Stimulated activated CD4-positive, alpha-beta T cell treated with anti-CD3 and anti-CD28 coated beads, TNF-alpha, amount 100 ng/mL, for 4 hours (primary cell): ENCODE data around the gene SRP19.
A peak's percentile ranks its signal among the peaks of the same experiment; 100 is the strongest.
"Not testable (repeated sequence)": the region's sequence is repeated elsewhere in the genome, so short reads cannot be mapped to it uniquely, and the experiment has no call there.

ENCODE experiments used
- DNase-seq, 3 experiments: peaks; one replicate each; pipeline ENCODE4 v3.0.0-alpha.2; 2020; ENCODE audit warnings: low read depth in 3 of 3

SRP19 gene

DNA sequence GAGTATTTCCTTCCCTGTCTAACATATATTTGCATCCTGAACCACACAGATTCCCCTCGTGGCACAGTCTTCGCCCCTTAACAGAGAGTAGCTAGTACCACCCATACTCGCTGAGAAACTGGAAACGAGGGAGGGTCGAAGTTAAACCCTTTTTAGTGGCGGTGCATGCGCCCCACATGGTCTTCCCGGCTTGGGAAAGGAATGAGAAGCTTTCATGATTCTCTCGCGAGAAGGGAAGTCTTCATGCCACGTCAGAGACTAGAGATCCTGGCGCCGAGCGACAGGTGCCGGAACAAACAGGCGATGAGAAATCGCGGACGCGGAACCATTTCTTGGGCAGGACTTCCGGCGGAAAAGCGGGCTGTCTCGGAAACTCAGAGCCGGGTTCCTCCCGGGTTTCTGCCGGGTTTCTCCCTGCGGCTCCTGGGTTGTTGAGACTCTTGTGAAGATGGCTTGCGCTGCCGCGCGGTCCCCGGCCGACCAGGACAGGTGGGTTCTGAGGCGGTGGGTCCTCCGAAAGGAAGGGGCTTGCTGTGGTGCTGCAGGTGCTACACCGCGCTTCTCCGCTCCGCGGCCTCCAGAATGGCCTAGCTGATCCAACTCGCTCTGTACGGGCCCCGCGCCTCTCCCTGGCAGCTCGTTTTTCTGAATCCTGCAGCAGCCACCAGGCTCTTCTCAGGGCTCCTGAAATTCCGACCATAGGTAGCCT lies at the start of gene SRP19:
Gene SRP19, plus strand, starts transcription at position 359 of the 709 bp plus-strand sequence. Its CDS starts 90 bp downstream, at position 449.
- DNase-seq = peak; percentile 75 to 80 (median 80)

DNA sequence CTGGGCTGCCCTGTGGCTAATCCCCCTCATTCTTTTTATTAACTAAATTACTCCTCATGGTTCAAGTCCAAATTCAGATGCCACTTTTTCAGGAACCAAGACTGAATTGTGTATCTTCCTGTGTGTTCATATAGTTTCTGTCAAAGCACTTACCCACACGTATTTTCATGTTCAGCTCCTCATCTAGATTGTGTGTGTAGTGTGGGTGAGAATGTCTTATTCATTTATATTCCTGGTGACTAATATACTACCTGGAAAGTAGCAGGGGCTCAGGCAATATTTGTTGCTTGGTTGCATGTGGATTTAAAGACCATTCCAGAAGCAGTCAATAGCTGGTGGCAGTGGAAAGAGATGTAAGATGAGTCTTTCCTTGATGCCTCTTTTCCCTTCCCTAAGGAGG lies 48.5 kb upstream of the SRP19 start:
- no peak for DNase-seq

DNA sequence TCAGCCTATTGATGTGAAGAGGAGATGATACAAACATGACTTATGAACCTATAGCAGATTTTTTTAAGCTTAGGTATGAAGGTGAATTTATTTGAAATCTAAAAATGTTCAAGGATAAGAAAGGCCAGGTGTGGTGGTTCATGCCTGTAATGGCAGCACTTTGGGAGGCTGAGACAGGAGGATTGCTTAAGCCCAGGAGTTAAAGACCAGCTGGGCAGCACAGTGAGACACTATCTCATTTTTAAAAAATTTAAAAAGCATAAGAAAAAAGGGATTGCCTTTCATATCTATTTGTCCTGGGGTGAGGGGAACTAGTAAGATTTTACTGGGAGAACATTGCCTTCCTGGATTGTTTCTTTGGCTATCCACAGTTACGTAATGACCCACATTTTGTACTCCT lies 40.8 kb upstream of the SRP19 start:
- no peak for DNase-seq

DNA sequence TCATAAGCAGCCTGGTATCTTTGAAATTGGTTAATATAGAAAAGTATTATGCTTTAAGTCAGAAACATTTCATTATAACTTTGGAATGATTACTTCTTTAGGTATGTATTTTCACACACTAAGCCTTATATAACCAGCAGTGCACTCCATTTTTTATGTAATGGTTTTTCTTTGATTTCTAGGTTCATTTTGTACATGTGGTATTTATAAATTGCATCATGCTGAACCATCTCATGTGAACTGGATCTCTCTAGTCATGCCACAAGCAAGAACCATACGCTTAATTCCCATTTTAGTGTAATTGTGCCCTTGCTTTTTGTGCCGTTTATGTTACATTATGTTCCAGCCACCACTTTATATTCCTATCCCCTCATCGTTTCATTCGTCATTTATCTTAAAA lies 38.6 kb upstream of the SRP19 start:
- DNase-seq = no peak

DNA sequence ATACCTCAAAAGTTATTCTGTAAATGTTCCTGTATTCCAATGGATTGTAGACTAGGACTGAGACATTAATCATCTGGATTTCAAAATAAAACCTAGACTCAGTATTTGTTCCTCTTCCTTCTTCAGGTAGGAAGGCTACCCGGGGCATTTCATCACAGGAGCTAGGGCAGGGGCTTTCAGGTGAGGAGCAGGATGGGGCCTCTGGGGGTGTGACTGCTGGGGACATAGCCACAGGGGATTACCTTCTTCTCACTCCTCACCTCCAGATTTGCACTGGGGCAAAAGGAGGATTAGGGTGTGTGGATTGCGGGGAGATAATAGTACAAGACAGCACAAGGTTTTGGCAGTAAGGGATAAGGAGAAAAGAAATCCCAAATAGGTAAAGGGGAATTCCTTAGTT lies 37.9 kb upstream of the SRP19 start:
- DNase-seq = no peak

DNA sequence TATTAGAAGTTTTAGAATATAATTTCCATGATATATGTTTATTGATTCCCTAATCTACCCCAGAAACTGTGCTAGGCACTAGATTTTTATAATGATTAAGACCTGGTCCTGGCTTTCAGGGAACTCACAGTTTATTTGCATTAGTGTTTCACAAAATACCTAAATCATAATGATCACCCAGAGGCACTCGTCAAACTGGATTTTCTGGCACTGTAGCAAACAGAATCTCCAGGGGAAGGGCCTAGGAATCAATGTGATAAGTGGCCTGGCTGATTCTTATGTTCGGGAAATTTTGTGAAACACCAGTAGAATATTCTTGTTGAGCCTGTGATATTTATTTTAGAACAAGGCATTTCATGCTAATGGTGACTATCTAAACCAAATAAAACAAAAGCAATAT lies 37.4 kb upstream of the SRP19 start:
- DNase-seq = no peak

DNA sequence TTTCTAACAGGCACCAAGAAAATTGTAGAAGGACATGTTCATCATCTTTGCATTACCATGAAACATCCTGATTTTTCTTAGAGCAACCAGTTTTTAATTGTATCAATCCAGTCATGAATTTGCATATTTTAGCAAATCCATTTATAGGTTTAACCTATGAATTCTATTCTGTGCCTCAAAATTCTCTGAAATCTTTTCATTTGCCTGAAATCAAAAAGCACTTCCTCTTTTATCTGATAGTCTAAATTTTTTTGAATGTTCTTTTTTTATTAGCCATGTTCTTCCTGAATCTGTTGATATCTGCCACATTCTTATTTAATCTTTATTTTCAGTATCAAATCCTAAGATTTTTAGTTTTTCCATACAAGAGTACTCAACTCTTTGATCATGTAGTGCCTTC lies 36.9 kb upstream of the SRP19 start:
- no peak for DNase-seq

DNA sequence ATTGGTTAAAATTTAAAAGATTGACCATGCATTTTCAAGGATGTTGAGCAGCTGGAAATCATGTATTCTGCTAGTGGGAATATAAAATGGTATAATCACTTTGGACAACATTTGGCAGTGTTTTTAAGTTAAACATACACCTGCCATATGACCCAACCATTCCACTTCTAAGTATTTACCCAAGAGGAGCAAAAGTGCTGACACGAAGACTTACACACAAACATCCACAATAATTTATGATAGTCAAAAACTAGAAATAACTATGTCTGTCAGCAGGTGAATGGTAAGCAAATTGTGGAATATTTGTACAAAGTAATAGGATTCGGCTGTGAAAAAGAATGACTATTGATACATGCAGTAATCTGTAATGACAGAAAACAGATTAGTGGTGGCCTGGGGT lies 30.7 kb upstream of the SRP19 start:
- DNase-seq = no peak

DNA sequence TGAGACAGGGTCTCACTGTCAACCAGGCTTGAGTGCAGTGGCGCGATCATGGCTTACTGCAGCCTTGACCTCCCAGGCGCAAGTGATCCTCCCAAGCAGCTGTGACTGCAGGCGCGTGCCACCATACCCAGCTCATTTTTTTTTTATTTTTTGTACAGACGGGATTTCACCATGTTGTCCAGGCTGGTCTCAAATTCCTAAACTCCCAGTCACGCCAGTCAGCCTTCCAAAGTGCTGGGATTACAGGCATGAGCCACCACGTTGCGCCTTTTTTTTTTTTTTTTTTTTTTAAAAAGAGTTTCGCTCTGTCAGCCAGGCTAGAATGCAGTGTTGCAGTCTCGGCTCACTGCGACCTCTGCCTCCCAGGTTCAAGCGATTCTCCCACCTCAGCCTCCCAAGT lies 27.1 kb upstream of the SRP19 start:
- no peak for DNase-seq

DNA sequence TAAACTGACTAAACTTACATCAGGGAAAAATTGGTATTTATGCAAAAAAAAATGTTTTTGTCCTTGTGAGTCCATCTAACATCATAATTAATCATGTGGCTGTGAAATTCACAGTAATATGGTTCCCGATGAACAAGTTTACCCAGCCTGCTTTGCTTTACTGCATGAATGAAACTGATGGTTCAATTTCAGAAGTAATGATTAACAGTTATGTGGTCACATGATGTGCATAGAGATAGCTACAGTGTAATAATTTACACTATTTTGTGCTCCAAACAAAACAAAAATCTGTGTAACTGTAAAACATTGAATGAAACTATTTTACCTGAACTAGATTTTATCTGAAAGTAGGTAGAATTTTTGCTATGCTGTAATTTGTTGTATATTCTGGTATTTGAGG lies 16.6 kb upstream of the SRP19 start:
- no peak for DNase-seq

DNA sequence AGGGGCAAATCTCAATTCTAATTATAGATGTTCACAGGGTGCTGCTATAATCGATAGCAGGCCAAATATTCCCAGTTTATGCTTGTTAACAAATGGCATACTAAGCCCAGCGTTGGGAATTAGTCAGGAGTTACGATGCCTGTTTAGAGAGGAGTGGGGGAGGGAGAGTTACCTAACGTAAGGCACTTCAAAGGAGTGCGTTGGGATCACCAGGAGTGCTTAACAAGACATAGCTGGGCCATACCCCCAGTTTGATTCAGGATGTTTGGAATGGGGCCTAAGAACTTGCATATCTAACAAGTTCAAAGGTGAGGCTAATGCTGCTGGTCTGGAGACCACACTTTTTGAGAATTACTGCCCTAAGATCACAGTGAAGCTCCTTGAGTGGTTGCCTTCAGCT lies 14.5 kb upstream of the SRP19 start:
- no peak for DNase-seq

DNA sequence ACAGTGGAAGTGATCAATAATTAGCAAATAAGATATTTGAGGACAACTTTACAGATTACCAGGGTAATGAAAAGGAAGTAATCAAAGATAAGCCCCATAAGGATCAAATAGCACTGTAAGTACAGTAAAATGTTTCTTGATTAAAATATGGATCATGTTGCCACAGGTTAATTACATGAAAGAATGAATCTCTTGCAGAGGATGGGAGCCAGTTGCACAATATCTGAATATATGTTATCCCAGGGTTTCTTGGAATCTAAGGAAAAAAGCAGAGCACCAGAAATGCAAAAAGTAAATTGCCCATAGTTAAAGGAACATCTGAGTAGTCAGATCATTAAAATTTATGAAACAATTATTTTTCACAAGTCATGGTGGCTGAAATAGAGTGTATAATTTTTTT lies 13.8 kb upstream of the SRP19 start:
- DNase-seq = no peak

DNA sequence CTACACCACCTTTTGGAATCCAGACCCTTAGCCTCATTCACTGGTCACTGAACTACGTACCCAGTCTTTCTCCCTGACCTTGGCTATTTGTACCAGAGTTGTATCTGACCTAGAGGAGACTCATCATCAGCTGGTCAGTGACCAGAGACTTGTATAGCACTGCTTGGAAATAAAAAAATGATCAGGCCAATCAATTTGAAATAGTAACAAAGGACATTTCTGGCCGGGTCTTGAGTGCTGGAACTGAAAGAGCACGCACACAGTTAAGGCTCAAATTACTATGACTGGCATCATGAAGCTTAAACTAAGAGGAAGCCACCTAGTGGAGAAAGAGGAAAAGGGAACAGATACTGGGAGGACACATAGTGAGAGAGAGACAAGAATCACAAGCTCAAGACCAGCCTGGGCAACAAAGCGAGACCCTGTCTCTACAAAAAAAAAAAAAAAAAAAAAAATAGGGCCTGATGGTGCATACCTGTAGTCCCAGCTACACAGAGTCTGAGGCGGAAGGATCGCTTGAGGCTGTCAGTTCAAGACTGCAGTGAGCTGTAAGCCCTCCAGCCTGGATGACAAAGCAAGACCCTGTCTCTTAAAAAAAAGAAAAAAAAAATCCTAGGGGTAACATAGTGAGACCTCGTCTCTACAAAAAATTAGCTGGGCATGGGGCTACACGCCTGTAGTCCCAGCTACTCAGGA lies 12.8 kb upstream of the SRP19 start:
- no peak for DNase-seq

DNA sequence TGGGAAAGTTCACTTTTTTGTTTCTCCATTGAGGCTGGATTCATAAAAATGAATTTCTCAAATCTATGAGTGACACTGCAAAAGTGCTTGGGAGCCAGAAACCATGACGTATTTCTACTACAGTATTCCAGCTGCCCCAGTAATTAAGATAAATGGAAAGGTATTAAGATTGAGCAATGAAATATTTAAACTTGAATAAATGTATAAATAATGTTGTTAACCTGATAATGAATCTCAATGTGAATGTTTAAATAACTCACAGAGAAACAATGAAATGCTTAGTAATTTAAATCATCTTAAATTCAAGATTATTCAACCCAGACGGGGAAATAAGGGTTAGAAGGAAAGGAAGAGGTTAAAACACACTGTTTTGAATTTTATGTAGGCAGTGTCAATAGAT lies 11.2 kb upstream of the SRP19 start:
- DNase-seq = no peak

DNA sequence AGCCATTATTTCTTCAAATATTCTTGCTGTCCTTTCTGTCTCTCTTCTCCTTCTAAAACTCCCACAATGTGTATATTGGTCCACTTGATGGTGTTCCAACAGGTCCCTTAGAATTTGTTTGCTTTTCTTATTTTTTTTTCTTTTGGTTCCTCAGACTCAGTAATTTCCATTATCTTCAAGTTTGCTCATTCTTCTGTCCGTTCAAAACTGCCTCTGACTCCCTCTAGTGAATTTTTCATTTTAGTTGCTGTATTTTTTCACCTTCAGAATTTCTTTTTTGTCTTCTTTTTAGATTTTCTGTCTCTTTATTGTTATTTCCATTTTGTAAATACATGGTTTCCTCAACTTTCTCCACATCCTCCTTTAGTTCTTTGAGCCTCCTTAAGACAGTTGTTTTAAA lies 6.4 kb upstream of the SRP19 start:
- no peak for DNase-seq

DNA sequence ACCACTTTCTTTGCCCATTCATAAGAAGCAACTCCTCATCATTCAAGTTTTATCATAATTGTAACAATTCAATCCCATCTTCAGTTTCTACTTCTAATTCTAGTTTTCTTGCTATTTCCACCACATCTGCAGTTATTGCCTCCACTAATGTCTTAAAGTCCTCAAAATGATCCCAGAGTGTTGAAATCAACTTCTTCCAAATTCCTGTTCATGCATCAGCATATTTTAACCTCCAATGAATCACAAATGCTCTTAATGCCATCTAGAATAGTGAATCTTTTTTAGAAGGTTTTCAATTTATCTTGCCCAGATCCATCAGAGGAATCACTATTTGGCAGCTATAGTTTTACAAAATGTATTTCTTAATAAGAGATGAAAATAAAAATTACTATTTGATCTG lies 3.2 kb upstream of the SRP19 start:
- DNase-seq = no peak

DNA sequence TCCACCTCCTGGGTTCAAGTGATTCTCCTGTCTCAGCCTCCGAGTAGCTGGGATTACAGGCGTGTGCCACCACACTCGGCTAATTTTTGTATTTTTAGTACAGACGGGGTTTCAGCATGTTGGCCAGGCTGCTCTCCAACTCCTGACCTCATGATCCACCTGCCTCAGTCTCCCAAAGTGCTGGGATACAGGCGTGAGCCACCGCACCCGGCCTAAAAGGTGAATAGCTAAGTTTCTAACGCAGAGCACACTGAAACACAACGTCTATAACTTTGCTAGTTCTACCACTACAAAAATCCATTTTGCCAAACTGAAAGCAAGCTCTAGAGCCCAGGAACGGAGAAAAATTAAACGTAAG lies 537 bp upstream of the SRP19 start:
- not testable (repeated sequence) for DNase-seq

DNA sequence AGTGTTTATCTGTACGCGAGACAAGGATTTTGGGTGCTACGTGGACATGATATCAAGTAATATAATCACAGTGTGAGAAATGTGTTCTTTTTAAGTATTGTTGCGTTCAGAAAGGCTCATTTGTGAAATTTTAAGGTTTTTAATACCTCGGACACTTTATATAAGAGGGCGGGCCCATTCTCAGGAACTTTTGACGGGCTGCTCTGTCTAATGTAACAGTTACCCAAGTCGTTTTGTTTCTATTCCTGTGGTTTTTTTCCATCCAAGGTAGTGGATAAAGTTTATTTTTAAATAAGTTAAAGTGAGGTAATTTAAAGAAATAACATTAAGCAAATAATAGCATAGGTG lies 525 bp downstream of the SRP19 start:
- no peak for DNase-seq

DNA sequence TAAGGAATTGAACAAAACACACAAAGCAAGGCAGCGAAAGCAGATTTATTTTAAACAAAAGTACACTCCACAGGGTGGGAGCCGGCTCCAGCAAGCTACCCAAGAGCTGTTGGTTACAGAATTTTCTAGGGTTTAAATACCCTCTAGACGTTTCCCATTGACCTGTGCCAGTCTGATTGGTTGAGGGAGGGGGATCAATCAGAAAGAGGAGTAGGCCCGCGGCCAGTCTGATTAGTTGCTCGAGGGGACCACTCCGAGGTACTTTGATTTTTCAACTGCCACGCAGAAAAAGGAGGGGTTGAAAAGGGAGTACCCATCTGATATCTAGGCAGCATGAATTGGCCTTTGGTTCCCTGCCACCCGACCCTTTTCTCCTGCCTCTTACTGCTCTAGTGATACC lies 998 bp downstream of the SRP19 start:
- DNase-seq = no peak

DNA sequence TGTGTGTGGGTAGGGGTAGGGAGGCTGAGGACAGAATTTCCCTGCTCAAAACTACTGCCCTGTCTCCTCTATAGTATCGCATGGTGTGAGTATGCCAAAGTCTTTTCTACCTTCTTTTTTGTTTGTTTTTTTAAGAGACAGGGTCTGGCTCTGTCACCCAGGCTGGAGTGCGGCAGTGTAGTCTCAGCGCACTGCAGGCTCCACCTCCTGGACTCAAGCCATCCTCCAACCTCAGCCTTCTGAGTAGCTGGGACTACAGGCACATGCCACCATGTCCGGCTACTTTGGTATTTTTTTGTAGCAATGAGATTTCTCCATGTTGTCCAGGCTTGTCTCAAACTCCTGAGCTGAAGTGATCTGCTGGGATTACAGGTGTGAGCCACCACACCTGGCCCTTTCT lies 2.5 kb downstream of the SRP19 start:
- no peak for DNase-seq

DNA sequence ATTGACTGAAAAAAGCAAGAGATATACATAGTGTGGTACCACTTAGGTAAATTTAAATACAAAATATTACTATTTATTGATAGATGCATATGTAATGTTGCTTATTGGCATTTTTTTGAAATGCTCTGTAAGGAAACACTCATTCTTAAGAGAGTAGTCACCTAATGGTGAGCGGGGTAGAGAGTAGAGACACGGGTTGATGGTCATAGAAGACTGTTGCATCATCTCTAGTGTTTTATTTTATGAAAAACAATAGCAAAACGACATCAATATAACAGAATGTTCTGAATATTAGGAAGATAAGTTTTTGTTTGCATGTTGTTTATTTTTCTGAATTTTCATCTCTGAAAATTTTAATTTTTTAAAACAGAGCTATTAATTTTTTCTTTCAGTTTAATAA lies 4.0 kb downstream of the SRP19 start:
- DNase-seq = no peak

DNA sequence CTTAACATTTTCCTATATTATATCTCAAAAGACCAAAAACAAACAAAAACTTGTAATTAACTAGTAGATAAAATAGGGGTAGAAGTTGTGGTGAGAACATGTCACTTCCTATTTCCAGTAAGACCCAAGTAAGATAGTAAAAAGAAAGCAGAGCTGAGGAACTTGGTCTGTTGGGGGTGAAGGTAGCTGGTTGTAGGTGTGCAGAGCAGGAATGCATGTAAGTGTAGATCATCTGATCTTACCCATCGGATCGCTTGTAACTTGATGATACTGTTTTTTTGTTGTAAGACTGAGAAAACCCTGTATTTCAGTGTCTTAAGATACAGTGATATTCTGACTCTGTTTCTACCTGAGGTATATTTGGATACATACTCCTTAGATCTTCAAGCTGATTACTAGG lies 5.7 kb downstream of the SRP19 start:
- no peak for DNase-seq

DNA sequence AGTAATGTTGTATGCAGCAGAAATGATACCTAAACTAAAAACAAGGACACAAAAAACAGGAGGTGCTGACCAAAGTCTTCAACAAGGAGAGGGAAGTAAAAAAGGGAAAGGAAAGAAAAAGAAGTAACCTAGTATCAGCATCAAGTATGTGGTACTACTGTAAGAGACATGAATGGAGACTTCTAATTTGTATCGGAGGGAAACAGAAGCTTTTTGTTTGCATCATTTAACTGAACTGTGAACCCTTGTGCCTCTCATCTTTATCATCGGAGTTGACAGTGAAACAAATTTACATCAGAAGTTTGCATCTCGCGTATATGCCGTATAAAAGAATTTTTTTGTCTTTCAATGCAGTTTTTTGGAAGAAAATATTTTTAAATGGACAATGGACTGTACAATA lies 6.3 kb downstream of the SRP19 start:
- DNase-seq = no peak

DNA sequence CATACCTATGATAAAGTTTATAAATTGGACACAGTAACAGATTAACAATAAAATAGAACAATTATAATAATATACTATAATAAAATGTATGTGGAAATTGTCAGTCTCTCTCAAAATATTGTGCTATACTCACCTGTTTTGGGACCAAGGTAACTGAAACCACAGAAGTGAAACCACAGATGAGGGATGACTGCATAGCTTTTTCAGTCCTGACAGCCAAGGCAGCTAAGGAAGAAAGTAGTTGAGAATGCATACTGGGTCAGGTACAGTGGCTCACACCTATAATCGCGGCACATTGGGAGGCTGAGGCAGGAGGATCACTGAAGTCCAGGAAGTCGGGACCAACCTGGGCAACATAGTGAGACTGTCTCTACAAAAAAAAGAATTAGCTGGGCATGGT lies 8.9 kb downstream of the SRP19 start:
- no peak for DNase-seq
